ENCODE results near the gene ZNF565.

ZNF565 gene

GRCh38 chr19:36152019-36152351, 62.5 kb downstream of the ZNF565 start:
- H3K4me3 ChIP-seq (replicated peaks in 1 of 2; ENCODE audit: low read depth in 2 of 2, low read length in 2 of 2), result peak overlapping the region; percentile 51 to 64
- TF ChIP-seq, protein P1, sequence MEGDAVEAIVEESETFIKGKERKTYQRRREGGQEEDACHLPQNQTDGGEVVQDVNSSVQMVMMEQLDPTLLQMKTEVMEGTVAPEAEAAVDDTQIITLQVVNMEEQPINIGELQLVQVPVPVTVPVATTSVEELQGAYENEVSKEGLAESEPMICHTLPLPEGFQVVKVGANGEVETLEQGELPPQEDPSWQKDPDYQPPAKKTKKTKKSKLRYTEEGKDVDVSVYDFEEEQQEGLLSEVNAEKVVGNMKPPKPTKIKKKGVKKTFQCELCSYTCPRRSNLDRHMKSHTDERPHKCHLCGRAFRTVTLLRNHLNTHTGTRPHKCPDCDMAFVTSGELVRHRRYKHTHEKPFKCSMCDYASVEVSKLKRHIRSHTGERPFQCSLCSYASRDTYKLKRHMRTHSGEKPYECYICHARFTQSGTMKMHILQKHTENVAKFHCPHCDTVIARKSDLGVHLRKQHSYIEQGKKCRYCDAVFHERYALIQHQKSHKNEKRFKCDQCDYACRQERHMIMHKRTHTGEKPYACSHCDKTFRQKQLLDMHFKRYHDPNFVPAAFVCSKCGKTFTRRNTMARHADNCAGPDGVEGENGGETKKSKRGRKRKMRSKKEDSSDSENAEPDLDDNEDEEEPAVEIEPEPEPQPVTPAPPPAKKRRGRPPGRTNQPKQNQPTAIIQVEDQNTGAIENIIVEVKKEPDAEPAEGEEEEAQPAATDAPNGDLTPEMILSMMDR (IDR thresholded peaks at IDR 0.05; ENCODE audit: low read depth, low read length), result no peak
- DNase-seq (ENCODE audit: low read depth in 2 of 2), result peak in 1 of 2 donors; percentile 35

- peak overlapping the region; percentile 51 to 64 for H3K4me3 ChIP-seq (replicated peaks in 1 of 2; ENCODE audit: low read depth in 2 of 2, low read length in 2 of 2)
- DNase-seq (ENCODE audit: low read depth in 2 of 2), result peak; percentile 34 to 42
- TF ChIP-seq, protein P1 (IDR thresholded peaks at IDR 0.05; ENCODE audit: low read depth, low read length), result no peak
Measured at GRCh38 chr19:36151144-36152018, 63.1 kb downstream of the ZNF565 start.

GRCh38 chr19:36150586-36150985, 63.9 kb downstream of the ZNF565 start:
- TF ChIP-seq, protein P1 (IDR thresholded peaks at IDR 0.05; ENCODE audit: low read depth, low read length), result no peak
- H3K4me3 ChIP-seq (replicated peaks in 1 of 2; ENCODE audit: low read depth in 2 of 2, low read length in 2 of 2), result no peak overlapping the region
- no peak for DNase-seq (ENCODE audit: low read depth in 2 of 2)

DNA sequence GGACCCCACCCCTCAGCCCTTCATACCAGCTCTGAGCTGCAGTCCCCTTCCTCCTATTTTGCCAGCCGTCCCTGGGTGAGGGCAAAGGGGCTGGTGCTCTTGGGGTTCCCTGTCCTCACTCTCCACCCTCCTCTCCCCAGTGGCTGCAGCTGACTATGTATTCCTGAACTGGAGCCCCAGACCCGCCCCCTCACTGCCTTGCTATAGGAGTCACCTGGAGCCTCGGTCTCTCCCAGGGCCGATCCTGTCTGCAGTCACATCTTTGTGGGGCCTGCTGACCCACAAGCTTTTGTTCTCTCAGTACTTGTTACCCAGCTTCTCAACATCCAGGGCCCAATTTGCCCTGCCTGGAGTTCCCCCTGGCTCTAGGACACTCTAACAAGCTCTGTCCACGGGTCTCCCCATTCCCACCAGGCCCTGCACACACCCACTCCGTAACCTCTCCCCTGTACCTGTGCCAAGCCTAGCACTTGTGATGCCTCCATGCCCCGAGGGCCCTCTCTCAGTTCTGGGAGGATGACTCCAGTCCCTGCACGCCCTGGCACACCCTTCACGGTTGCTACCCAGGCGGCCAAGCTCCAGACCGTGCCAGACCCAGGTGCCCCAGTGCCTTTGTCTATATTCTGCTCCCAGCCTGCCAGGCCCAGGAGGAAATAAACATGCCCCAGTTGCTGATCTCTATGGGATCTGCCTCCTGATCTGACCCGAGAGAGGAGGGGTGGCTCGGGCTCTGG, 64.6 kb downstream of the ZNF565 start:
- TF ChIP-seq, protein P1 (IDR thresholded peaks at IDR 0.05; ENCODE audit: low read depth, low read length), result no peak

GRCh38 chr19:36144624-36145023, 69.8 kb downstream of the ZNF565 start:
- no peak overlapping the region for H3K4me3 ChIP-seq (replicated peaks in 1 of 2; ENCODE audit: low read depth in 2 of 2, low read length in 2 of 2)
- TF ChIP-seq, protein P1 (IDR thresholded peaks at IDR 0.05; ENCODE audit: low read depth, low read length), result no peak

More for the DNA sequence above, 64.6 kb downstream of the ZNF565 start:
- DNase-seq (ENCODE audit: low read depth in 2 of 2), result no peak
- no peak overlapping the region for H3K4me3 ChIP-seq (replicated peaks in 1 of 2; ENCODE audit: low read depth in 2 of 2, low read length in 2 of 2)

GRCh38 chr19:36142496-36142895, 72.0 kb downstream of the ZNF565 start:
- no peak overlapping the region for H3K4me3 ChIP-seq (replicated peaks in 1 of 2; ENCODE audit: low read depth in 2 of 2, low read length in 2 of 2)
- TF ChIP-seq, protein P1 (IDR thresholded peaks at IDR 0.05; ENCODE audit: low read depth, low read length), result no peak
- no peak for DNase-seq (ENCODE audit: low read depth in 2 of 2)

More at GRCh38 chr19:36144624-36145023, 69.8 kb downstream of the ZNF565 start:
- DNase-seq (ENCODE audit: low read depth in 2 of 2), result no peak

Data from cardiac fibroblast (primary cell).